ENCODE measurements around the gene ANKS1B.

- TF ChIP-seq CTCF (IDR thresholded peaks at IDR 0.05) = no peak
- TF ChIP-seq EP300 (IDR thresholded peaks at IDR 0.05) = no peak
- TF ChIP-seq POLR2A (IDR thresholded peaks at IDR 0.05) = no peak
- TF ChIP-seq POLR2AphosphoS5 (IDR thresholded peaks at IDR 0.05) = no peak
Observed at GRCh38 chr12:99800605-99801004, 184.1 kb downstream of the ANKS1B start.
